HCT116 (cell line): ENCODE data around the gene PAPOLB. TPM values are rescaled to one million over a fixed set of nuclear protein-coding genes. Genes with fewer than 3 reads are reported as not detected.

Experiments used
- ATAC-seq: fragments of 200-7000 bp; cut with Tn5 transposase; 2 replicates; pipeline ENCODE4 v1.9.1; 2020; ENCODE audit warnings: mild to moderate bottlenecking, moderate library complexity
- BruUV-seq: library from RNA; stranded (reverse); fragments of 400-500 nt; replicated peaks from 2 replicates; lab custom pipeline; 2021; lab: Mats Ljungman, UMichigan
- CTCF ChIA-PET: fragments of 300-600 bp; sonication (Branson Sonifier 250); formaldehyde crosslinking; loops from one replicate; lab custom pipeline; 2021; ENCODE audit warnings: antibody characterized with exemption; lab: Charles Lee
- POLR2A ChIA-PET: fragments of 300-600, 350-600 bp; sonication (Branson Sonifier 250); formaldehyde crosslinking; loops from one replicate; lab custom pipeline; 2021; ENCODE audit warnings: antibody characterized with exemption; lab: Charles Lee
- RAD21 ChIA-PET, 2 experiments: fragments of 300-600 bp; sonication (Branson Sonifier 250); formaldehyde crosslinking; loops; one replicate each; lab custom pipeline; 2023; ENCODE audit warnings: low total read pairs in 2 of 2; ENCODE audit not compliant: uncharacterized antibody in 2 of 2, unreplicated experiment in 2 of 2, low non-redundant PET in 1 of 2; lab: Charles Lee
- DNase-seq: peaks from one replicate; pipeline ENCODE4 v3.0.0-alpha.2; 2010; ENCODE audit warnings: low read depth, low spot score
- H2AFZ ChIP-seq: fragments of 200-600 bp; shearing (Covaris generic), sonication (generic); 2 replicates; pipeline ENCODE4 v1.6.1; 2017; ENCODE audit warnings: low read depth, mixed run types, mixed read lengths, antibody characterized with exemption, low read length; ENCODE audit not compliant: poor library complexity, severe bottlenecking
- H3K27ac ChIP-seq: 2 replicates; pipeline ENCODE4 v1.5.1; 2012; ENCODE audit warnings: low read depth, low read length
- H3K27me3 ChIP-seq: fragments of 200-600 bp; sonication (generic); 2 replicates; pipeline ENCODE4 v1.6.1; 2016; ENCODE audit warnings: mixed run types, low read length, mixed read lengths; ENCODE audit not compliant: insufficient read depth
- H3K36me3 ChIP-seq, 2 experiments: fragments of 200-500 bp in 1 of 2; fragments of 200-600 bp in 1 of 2; sonication (Bioruptor generic) in 1 of 2; sonication (generic) in 1 of 2; 2 replicates each; pipeline versions ENCODE4 v1.5.1 to v1.6.1; 2014 to 2016; ENCODE audit warnings: low read length in 2 of 2, inconsistent platforms in 1 of 2, mixed read lengths in 1 of 2, mixed run types in 1 of 2; ENCODE audit not compliant: insufficient read depth in 2 of 2, control insufficient read depth in 1 of 2
- H3K4me1 ChIP-seq, 2 experiments: fragments of 200-600 bp in 1 of 2; sonication (generic) in 1 of 2; 2 replicates each; pipeline versions ENCODE4 v1.5.1 to v1.6.1; 2012 to 2017; ENCODE audit warnings: low read length in 2 of 2, inconsistent platforms in 1 of 2, mild to moderate bottlenecking in 1 of 2, mixed read lengths in 1 of 2, mixed run types in 1 of 2, moderate library complexity in 1 of 2; ENCODE audit not compliant: insufficient read depth in 2 of 2, control insufficient read depth in 1 of 2
- H3K4me2 ChIP-seq: fragments of 200-600 bp; sonication (generic); 2 replicates; pipeline ENCODE4 v1.6.1; 2017; ENCODE audit warnings: mixed run types, low read length, mixed read lengths
- H3K4me3 ChIP-seq, 2 experiments: fragments of 200-600 bp in 1 of 2; sonication (generic) in 1 of 2; replicated peaks in 1 of 2; 2 replicates each; pipeline ENCODE4 v1.5.1; 2011 to 2016; ENCODE audit warnings: low read length in 2 of 2, control low read depth in 1 of 2, low read depth in 1 of 2, mild to moderate bottlenecking in 1 of 2, mixed read lengths in 1 of 2, mixed run types in 1 of 2
- H3K79me2 ChIP-seq: fragments of 200-600 bp; sonication (generic); 2 replicates; pipeline ENCODE4 v1.6.1; 2017; ENCODE audit warnings: mild to moderate bottlenecking, mixed run types, low read length, moderate library complexity, mixed read lengths; ENCODE audit not compliant: insufficient read depth
- H3K9ac ChIP-seq: fragments of 200-600 bp; sonication (generic); 2 replicates; pipeline ENCODE4 v1.6.1; 2016; ENCODE audit warnings: low read length, mixed read lengths
- H3K9me2 ChIP-seq: fragments of 200-600 bp; sonication (generic), shearing (Covaris generic); 2 replicates; pipeline ENCODE4 v1.6.1; 2017; ENCODE audit warnings: mixed run types, mild to moderate bottlenecking, moderate library complexity; ENCODE audit not compliant: insufficient read depth
- H3K9me3 ChIP-seq, 2 experiments: fragments of 200-500 bp in 1 of 2; fragments of 200-600 bp in 1 of 2; sonication (Bioruptor generic) in 1 of 2; sonication (generic) in 1 of 2; 2 replicates each; pipeline ENCODE4 v1.6.1; 2014 to 2017; ENCODE audit warnings: low read length in 2 of 2, mixed read lengths in 2 of 2, inconsistent platforms in 1 of 2, low read depth in 1 of 2, mild to moderate bottlenecking in 1 of 2, mixed run types in 1 of 2, moderate library complexity in 1 of 2; ENCODE audit not compliant: control insufficient read depth in 1 of 2, insufficient read depth in 1 of 2
- H4K20me1 ChIP-seq: fragments of 200-600 bp; sonication (generic), shearing (Covaris generic); 2 replicates; pipeline ENCODE4 v1.6.1; 2017; ENCODE audit warnings: mixed run types, mild to moderate bottlenecking, moderate library complexity; ENCODE audit not compliant: insufficient read depth
- CTCF ChIP-seq, 3 experiments: fragments of 200-600 bp in 1 of 3; sonication (generic) in 1 of 3; IDR thresholded peaks in 2 of 3; conservative IDR thresholded peaks in 1 of 3; 2 replicates each; pipeline ENCODE4 v1.5.1; 2012 to 2017; ENCODE audit warnings: low read depth in 2 of 3, low read length in 2 of 3, antibody characterized with exemption in 1 of 3, borderline replicate concordance in 1 of 3, control low read depth in 1 of 3, mild to moderate bottlenecking in 1 of 3, mixed read lengths in 1 of 3, mixed run types in 1 of 3, moderate library complexity in 1 of 3; ENCODE audit not compliant: insufficient read depth in 1 of 3
- FOSL1 ChIP-seq: IDR thresholded peaks from 2 replicates; pipeline ENCODE4 v1.6.1; 2012; ENCODE audit warnings: low read depth
- POLR2A ChIP-seq: IDR thresholded peaks from 2 replicates; pipeline ENCODE4 v1.7.0; 2011; ENCODE audit warnings: borderline replicate concordance; ENCODE audit not compliant: insufficient read depth, insufficient read length; ENCODE audit errors: extremely low read depth
- SP1 ChIP-seq: IDR thresholded peaks from 2 replicates; pipeline ENCODE4 v1.6.1; 2012; ENCODE audit warnings: low read depth
- ZBTB33 ChIP-seq: IDR thresholded peaks from 2 replicates; pipeline ENCODE4 v1.6.1; 2011; ENCODE audit warnings: mild to moderate bottlenecking, low read length, moderate library complexity; ENCODE audit not compliant: insufficient replicate concordance; ENCODE audit errors: extremely low read depth
- ZFX ChIP-seq: fragments of 450-650 bp; IDR thresholded peaks from 2 replicates; pipeline ENCODE4 v1.6.1; 2017
- intact Hi-C: fragments of 100-400 bp; cut with micrococcal nuclease; formaldehyde crosslinking; loops from 2 replicates; pipeline ENCODE4 v1.10.0; 2022
- total RNA-seq: library from RNA; stranded (reverse); gene quantifications from one replicate; pipeline ENCODE4 v1.2.1, GENCODE V29; 2021; ENCODE audit not compliant: unreplicated experiment

PAPOLB gene
- total RNA-seq, 1 experiment from 2014 or later, result 0.20 TPM

GRCh38 chr7:4880218-4880617 is 18.4 kb upstream of the PAPOLB start:
- POLR2A ChIA-PET, result no interaction called here
- CTCF ChIA-PET, result no interaction called here
- no peaks in the 10 kb centered on the region for H3K27me3 ChIP-seq
- no peak overlapping the region for H3K4me3 ChIP-seq
- RAD21 ChIA-PET, result no interaction called here
- no peak overlapping the region for H2AFZ ChIP-seq
- H4K20me1 ChIP-seq, result no peaks in the 10 kb centered on the region
- H3K9me3 ChIP-seq, result no peaks in the 10 kb centered on the region
- intact Hi-C loops, result no loop called here
- H3K27ac ChIP-seq, result no peak overlapping the region
- H3K9ac ChIP-seq, result no peak overlapping the region
- no TSS peak for BruUV-seq
- no peak for ATAC-seq
- DNase-seq, result no peak
- H3K9me2 ChIP-seq, result no peaks in the 10 kb centered on the region
- TF ChIP-seq CTCF (IDR thresholded peaks at IDR 0.05 in 2 of 3, conservative IDR thresholded peaks at IDR 0.05 in 1 of 3; ENCODE audit: borderline replicate concordance in 1 of 3, insufficient read depth in 1 of 3, low read depth in 2 of 3, low read length in 2 of 3), result no peak
- no peak for TF ChIP-seq FOSL1
- TF ChIP-seq SP1, result no peak
- no peak for TF ChIP-seq ZBTB33
- TF ChIP-seq ZFX, result no peak
- no peak for TF ChIP-seq POLR2A
- TF ChIP-seq, all 23 proteins: peak for 0
- Histone ChIP-seq H3K36me3 (no peaks in the 10 kb centered on the region; a peak in 1 of 4 replicates), H3K79me2 (0 out of 2 replicates have a peak, but pooled peaks cover 4% of the 10 kb centered on the region), H3K4me2 (no peak overlapping the region), H3K4me1 (peaks cover 0 to 8% of the 10 kb centered on the region in 2 experiments; a peak in 2 of 4 replicates)
